H9 (cell line): ENCODE measurements around the gene KRTAP10-4. TPM values are rescaled to one million over a fixed set of nuclear protein-coding genes. Genes with fewer than 3 reads are reported as not detected.

ENCODE experiments used
- DNase-seq: peaks from one replicate; pipeline ENCODE4 v3.0.0-alpha.2; 2017
- H2AFZ ChIP-seq: one replicate; pipeline ENCODE4 v1.6.1; 2013; ENCODE audit warnings: mild to moderate bottlenecking, low read length, control low read depth, moderate library complexity
- H2AK5ac ChIP-seq: 2 replicates; pipeline ENCODE4 v1.6.1; 2013; ENCODE audit warnings: low read length, control low read depth, mixed read lengths; ENCODE audit not compliant: insufficient read length
- H2BK120ac ChIP-seq: one replicate; pipeline ENCODE4 v1.6.1; 2013; ENCODE audit warnings: low read depth, mild to moderate bottlenecking, low read length, control low read depth, inconsistent platforms; ENCODE audit not compliant: poor library complexity, severe bottlenecking
- H2BK12ac ChIP-seq: 2 replicates; pipeline ENCODE4 v1.6.1; 2013; ENCODE audit warnings: low read length, control low read depth, mixed read lengths, low read depth; ENCODE audit not compliant: insufficient read length
- H2BK15ac ChIP-seq: 2 replicates; pipeline ENCODE4 v1.6.1; 2013; ENCODE audit warnings: low read depth, low read length, control low read depth
- H2BK20ac ChIP-seq: one replicate; pipeline ENCODE4 v1.6.1; 2013; ENCODE audit warnings: low read depth, mild to moderate bottlenecking, low read length, control low read depth, inconsistent platforms; ENCODE audit not compliant: poor library complexity, severe bottlenecking
- H2BK5ac ChIP-seq: 2 replicates; pipeline ENCODE4 v1.6.1; 2013; ENCODE audit warnings: low read length, control low read depth, mixed read lengths; ENCODE audit not compliant: insufficient read length
- H3K14ac ChIP-seq: 2 replicates; pipeline ENCODE4 v1.6.1; 2013; ENCODE audit warnings: low read length, control low read depth; ENCODE audit not compliant: insufficient read depth
- H3K18ac ChIP-seq: 2 replicates; pipeline ENCODE4 v1.6.1; 2013; ENCODE audit warnings: low read depth, mild to moderate bottlenecking, mixed read lengths, low read length, control low read depth; ENCODE audit not compliant: insufficient read length
- H3K23ac ChIP-seq: 2 replicates; pipeline ENCODE4 v1.6.1; 2013; ENCODE audit warnings: low read length, control low read depth, mixed read lengths, low read depth; ENCODE audit not compliant: insufficient read length
- H3K23me2 ChIP-seq: 2 replicates; pipeline ENCODE4 v1.6.1; 2013; ENCODE audit warnings: low read depth, mild to moderate bottlenecking, mixed read lengths, low read length, control low read depth; ENCODE audit not compliant: insufficient read length, poor library complexity, severe bottlenecking
- H3K27ac ChIP-seq: 2 replicates; pipeline ENCODE4 v1.5.1; 2013; ENCODE audit warnings: low read length, control low read depth, mixed read lengths, low read depth; ENCODE audit not compliant: insufficient read length
- H3K27me3 ChIP-seq: 2 replicates; pipeline ENCODE4 v1.6.1; 2013; ENCODE audit warnings: low read length, control low read depth, inconsistent platforms; ENCODE audit not compliant: insufficient read depth
- H3K4ac ChIP-seq: 2 replicates; pipeline ENCODE4 v1.6.1; 2013; ENCODE audit warnings: low read depth, mild to moderate bottlenecking, control low read depth, inconsistent platforms, low read length, moderate library complexity
- H3K4me1 ChIP-seq: 2 replicates; pipeline ENCODE4 v1.6.1; 2013; ENCODE audit warnings: low read length, control low read depth, inconsistent platforms; ENCODE audit not compliant: insufficient read depth
- H3K4me2 ChIP-seq: 2 replicates; pipeline ENCODE4 v1.6.1; 2013; ENCODE audit warnings: low read length, control low read depth, mixed read lengths; ENCODE audit not compliant: insufficient read length, insufficient read depth
- H3K56ac ChIP-seq: 2 replicates; pipeline ENCODE4 v1.6.1; 2013; ENCODE audit warnings: low read depth, mild to moderate bottlenecking, mixed read lengths, low read length, control low read depth; ENCODE audit not compliant: insufficient read length
- H3K79me1 ChIP-seq: 2 replicates; pipeline ENCODE4 v1.6.1; 2013; ENCODE audit warnings: low read depth, mild to moderate bottlenecking, moderate library complexity, low read length, control low read depth, inconsistent platforms; ENCODE audit not compliant: insufficient read depth, poor library complexity, severe bottlenecking
- H3K79me2 ChIP-seq: 2 replicates; pipeline ENCODE4 v1.6.1; 2013; ENCODE audit warnings: low read length, control low read depth, inconsistent platforms; ENCODE audit not compliant: insufficient read depth
- H3K9ac ChIP-seq: 2 replicates; pipeline ENCODE4 v1.6.1; 2013; ENCODE audit warnings: low read length, control low read depth, mixed read lengths; ENCODE audit not compliant: insufficient read length; ENCODE audit errors: extremely low read depth
- H3K9me3 ChIP-seq: one replicate; pipeline ENCODE4 v1.6.1; 2013; ENCODE audit warnings: low read depth, low read length, inconsistent platforms; ENCODE audit not compliant: control insufficient read depth
- H3T11ph ChIP-seq: one replicate; pipeline ENCODE4 v1.6.1; 2013; ENCODE audit warnings: mild to moderate bottlenecking, low read length, control low read depth, inconsistent platforms
- H4K20me1 ChIP-seq: one replicate; pipeline ENCODE4 v1.6.1; 2013; ENCODE audit not compliant: control insufficient read depth, insufficient read length, insufficient read depth
- H4K5ac ChIP-seq: 2 replicates; pipeline ENCODE4 v1.6.1; 2013; ENCODE audit warnings: low read depth, mild to moderate bottlenecking, mixed read lengths, low read length, control low read depth; ENCODE audit not compliant: insufficient read length
- H4K8ac ChIP-seq: replicated peaks from 2 replicates; pipeline ENCODE4 v1.6.1; 2013; ENCODE audit warnings: low read length, control low read depth, mixed read lengths, low read depth; ENCODE audit not compliant: insufficient read length
- H4K91ac ChIP-seq: 2 replicates; pipeline ENCODE4 v1.6.1; 2013; ENCODE audit warnings: low read depth, mild to moderate bottlenecking, moderate library complexity, mixed read lengths, low read length, control low read depth; ENCODE audit not compliant: insufficient read length
- H3K27ac Mint-ChIP-seq, 3 experiments: 2 replicates in 2 of 3; 3 replicates in 1 of 3; pipeline ENCODE4 v1.8.0; 2020 to 2021; ENCODE audit warnings: mixed read lengths in 3 of 3, mild to moderate bottlenecking in 1 of 3, moderate library complexity in 1 of 3
- H3K27me3 Mint-ChIP-seq: 2 replicates; pipeline ENCODE4 v1.8.0; 2021; ENCODE audit warnings: low read depth, mild to moderate bottlenecking, moderate library complexity, mixed read lengths
- H3K36me3 Mint-ChIP-seq, 3 experiments: 2 replicates in 2 of 3; 3 replicates in 1 of 3; pipeline ENCODE4 v1.8.0; 2020 to 2021; ENCODE audit warnings: low read depth in 3 of 3, mixed read lengths in 3 of 3; ENCODE audit not compliant: insufficient read depth in 1 of 3
- H3K4me1 Mint-ChIP-seq, 2 experiments: 2 replicates each; pipeline ENCODE4 v1.8.0; 2020; ENCODE audit warnings: mixed read lengths in 2 of 2
- H3K4me3 Mint-ChIP-seq, 2 experiments: 2 replicates in 1 of 2; 3 replicates in 1 of 2; pipeline ENCODE4 v1.8.0; 2020 to 2021; ENCODE audit warnings: mild to moderate bottlenecking in 2 of 2, mixed read lengths in 2 of 2, moderate library complexity in 1 of 2
- H3K9me3 Mint-ChIP-seq, 2 experiments: 2 replicates in 1 of 2; 3 replicates in 1 of 2; pipeline ENCODE4 v1.8.0; 2020; ENCODE audit warnings: mild to moderate bottlenecking in 2 of 2, mixed read lengths in 2 of 2, moderate library complexity in 1 of 2
- WGBS: extraction: QIAGEN DNeasy Blood & Tissue Kit; methylation state at CpG from one replicate; pipeline ENCODE4 v1.1.7; 2013; ENCODE audit warnings: missing lambda C conversion rate, low lambda C conversion rate, mixed read lengths; ENCODE audit not compliant: insufficient read length; ENCODE audit errors: extremely low coverage; 5-methylcytosine and 5-hydroxymethylcytosine counted together
- total RNA-seq: library from RNA; stranded (reverse); gene quantifications from 2 replicates; pipeline ENCODE4 v1.2.1, GENCODE V29; 2021
- TF ChIP-seq, protein P1 (sequence below): fragments of 200-600 bp; sonication (generic); conservative IDR thresholded peaks from 3 replicates; pipeline ENCODE4 v1.8.0; 2021; ENCODE audit warnings: antibody characterized with exemption, mild to moderate bottlenecking

The KRTAP10-4 gene
- total RNA-seq, 1 experiment from 2014 or later, result not detected

DNA sequence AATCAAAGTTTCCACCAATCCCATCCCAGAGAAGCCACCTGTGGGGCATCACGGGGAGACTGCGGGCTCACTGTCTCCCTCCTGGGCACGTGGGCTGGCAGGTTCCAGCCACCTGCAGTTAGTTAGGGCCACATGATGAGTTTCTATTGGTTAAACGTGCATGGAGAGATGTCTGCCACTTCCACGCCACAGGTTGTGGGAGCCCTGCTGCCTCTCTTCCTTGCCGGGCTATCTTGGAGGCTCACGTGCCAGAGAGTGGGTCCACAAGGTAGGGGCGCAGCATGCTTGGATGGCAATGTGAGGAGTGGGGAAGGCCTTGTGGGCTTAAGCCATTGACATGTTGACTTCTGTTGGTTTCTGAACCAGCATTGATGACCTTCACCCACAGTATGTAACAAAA, 30.4 kb downstream of the KRTAP10-4 start:
- DNase-seq, result no peak
- peaks cover 2 to 3% of the 10 kb centered on the region in 2 experiments for H3K9me3 Mint-ChIP-seq
- Histone ChIP-seq H3K23me2 (no peaks in the 10 kb centered on the region), H3K9me3 (no peaks in the 10 kb centered on the region), H3T11ph (no peak overlapping the region), H2AFZ (no peak overlapping the region), H3K79me1 (no peaks in the 10 kb centered on the region), H2BK120ac (no peak overlapping the region), H3K4me1 (no peaks in the 10 kb centered on the region), H3K56ac (no peak overlapping the region), H3K27me3 (no peaks in the 10 kb centered on the region), H2BK20ac (no peak overlapping the region), H2BK5ac (no peak overlapping the region), H3K79me2 (no peaks in the 10 kb centered on the region), H3K23ac (no peak overlapping the region), H3K4me2 (no peak overlapping the region), H4K91ac (no peak overlapping the region), H3K27ac (no peak overlapping the region), H4K5ac (no peak overlapping the region), H4K8ac (no peak overlapping the region), H2BK12ac (no peak overlapping the region), H3K4ac (no peak overlapping the region), H2BK15ac (no peak overlapping the region), H3K14ac (no peak overlapping the region), H2AK5ac (no peak overlapping the region), H3K9ac (no peak overlapping the region), H3K18ac (no peak overlapping the region), H4K20me1 (no peaks in the 10 kb centered on the region)
- WGBS, result no CpG with 5 or more reads among the region's 8 CpGs
- H3K36me3 Mint-ChIP-seq, result peaks cover 0 to 1% (median 0%) of the 10 kb centered on the region in 3 experiments; a peak in 2 of 7 replicates
- H3K4me3 Mint-ChIP-seq, result no peak overlapping the region
- peaks cover 14% of the 10 kb centered on the region for H3K27me3 Mint-ChIP-seq
- H3K4me1 Mint-ChIP-seq, result peaks cover 15 to 18% of the 10 kb centered on the region in 2 experiments
- no peak overlapping the region for H3K27ac Mint-ChIP-seq
- TF ChIP-seq, protein P1, sequence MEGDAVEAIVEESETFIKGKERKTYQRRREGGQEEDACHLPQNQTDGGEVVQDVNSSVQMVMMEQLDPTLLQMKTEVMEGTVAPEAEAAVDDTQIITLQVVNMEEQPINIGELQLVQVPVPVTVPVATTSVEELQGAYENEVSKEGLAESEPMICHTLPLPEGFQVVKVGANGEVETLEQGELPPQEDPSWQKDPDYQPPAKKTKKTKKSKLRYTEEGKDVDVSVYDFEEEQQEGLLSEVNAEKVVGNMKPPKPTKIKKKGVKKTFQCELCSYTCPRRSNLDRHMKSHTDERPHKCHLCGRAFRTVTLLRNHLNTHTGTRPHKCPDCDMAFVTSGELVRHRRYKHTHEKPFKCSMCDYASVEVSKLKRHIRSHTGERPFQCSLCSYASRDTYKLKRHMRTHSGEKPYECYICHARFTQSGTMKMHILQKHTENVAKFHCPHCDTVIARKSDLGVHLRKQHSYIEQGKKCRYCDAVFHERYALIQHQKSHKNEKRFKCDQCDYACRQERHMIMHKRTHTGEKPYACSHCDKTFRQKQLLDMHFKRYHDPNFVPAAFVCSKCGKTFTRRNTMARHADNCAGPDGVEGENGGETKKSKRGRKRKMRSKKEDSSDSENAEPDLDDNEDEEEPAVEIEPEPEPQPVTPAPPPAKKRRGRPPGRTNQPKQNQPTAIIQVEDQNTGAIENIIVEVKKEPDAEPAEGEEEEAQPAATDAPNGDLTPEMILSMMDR, result no peak
